ENCODE measurements around the gene UBTF.

The UBTF gene

GRCh38 chr17:44255915-44256314 lies 36.4 kb upstream of the UBTF start:
- H3K27me3 ChIP-seq (ENCODE audit: insufficient read depth, low read length): peaks cover 8% of the 10 kb centered on the region; the same call in 1 of the 2 replicates
- H2AFZ ChIP-seq (ENCODE audit: low read length): no peak overlapping the region
- H3K4me1 ChIP-seq (ENCODE audit: insufficient read depth, low read length, severe bottlenecking): no peaks in the 10 kb centered on the region
- no peak overlapping the region for H3K9ac ChIP-seq (ENCODE audit: low read length)
- no peaks in the 10 kb centered on the region for H4K20me1 ChIP-seq (ENCODE audit: insufficient read depth, low read length)
- H3K79me2 ChIP-seq (ENCODE audit: insufficient read depth, low read length): no peaks in the 10 kb centered on the region
- no peaks in the 10 kb centered on the region for H3K9me2 ChIP-seq (ENCODE audit: low read depth, low read length)
- H3F3A ChIP-seq (ENCODE audit: insufficient read depth, low read length): no peaks in the 10 kb centered on the region
- H3K9me3 ChIP-seq (ENCODE audit: low read length): no peaks in the 10 kb centered on the region
- no peak overlapping the region for H3K4me3 ChIP-seq (ENCODE audit: low read depth, low read length, poor library complexity, severe bottlenecking)
- no peak for TF ChIP-seq EZH2 (IDR thresholded peaks at IDR 0.05; ENCODE audit: borderline replicate concordance, low read length)
- TF ChIP-seq CTCF (IDR thresholded peaks at IDR 0.05; ENCODE audit: low read length): no peak
- no peak overlapping the region for H3K4me2 ChIP-seq (ENCODE audit: low read length)
- no peak overlapping the region for H3K27ac ChIP-seq (ENCODE audit: low read depth, low read length, poor library complexity, severe bottlenecking)
- H3K36me3 ChIP-seq (ENCODE audit: insufficient read depth, low read length): no peaks in the 10 kb centered on the region

GRCh38 chr17:44254361-44255095 lies 35.1 kb upstream of the UBTF start:
- Histone ChIP-seq H3F3A (ENCODE audit: insufficient read depth, low read length) (no peaks in the 10 kb centered on the region), H4K20me1 (ENCODE audit: insufficient read depth, low read length) (no peaks in the 10 kb centered on the region), H3K4me2 (ENCODE audit: low read length) (no peak overlapping the region), H3K27ac (ENCODE audit: low read depth, low read length, poor library complexity, severe bottlenecking) (no peak overlapping the region), H3K4me1 (ENCODE audit: insufficient read depth, low read length, severe bottlenecking) (no peaks in the 10 kb centered on the region), H3K36me3 (ENCODE audit: insufficient read depth, low read length) (no peaks in the 10 kb centered on the region), H3K4me3 (ENCODE audit: low read depth, low read length, poor library complexity, severe bottlenecking) (no peak overlapping the region), H2AFZ (ENCODE audit: low read length) (no peak overlapping the region), H3K27me3 (ENCODE audit: insufficient read depth, low read length) (peaks cover 8% of the 10 kb centered on the region), H3K9me2 (ENCODE audit: low read depth, low read length) (no peaks in the 10 kb centered on the region), H3K79me2 (ENCODE audit: insufficient read depth, low read length) (no peaks in the 10 kb centered on the region), H3K9me3 (ENCODE audit: low read length) (no peaks in the 10 kb centered on the region), H3K9ac (ENCODE audit: low read length) (no peak overlapping the region)
- TF ChIP-seq CTCF (IDR thresholded peaks at IDR 0.05; ENCODE audit: low read length) (no peak), EZH2 (IDR thresholded peaks at IDR 0.05; ENCODE audit: borderline replicate concordance, low read length) (no peak)

- H3K4me1 ChIP-seq (ENCODE audit: insufficient read depth, low read length, severe bottlenecking): no peaks in the 10 kb centered on the region
These were observed 33.5 kb upstream of the UBTF start for GRCh38 chr17:44253006-44253405.

More at GRCh38 chr17:44253006-44253405, 33.5 kb upstream of the UBTF start:
- Histone ChIP-seq H3K9me2 (ENCODE audit: low read depth, low read length) (no peaks in the 10 kb centered on the region), H3K4me3 (ENCODE audit: low read depth, low read length, poor library complexity, severe bottlenecking) (no peak overlapping the region), H3K9ac (ENCODE audit: low read length) (no peak overlapping the region), H3K9me3 (ENCODE audit: low read length) (no peaks in the 10 kb centered on the region), H4K20me1 (ENCODE audit: insufficient read depth, low read length) (no peaks in the 10 kb centered on the region), H3F3A (ENCODE audit: insufficient read depth, low read length) (no peaks in the 10 kb centered on the region), H3K27me3 (ENCODE audit: insufficient read depth, low read length) (peaks cover 8% of the 10 kb centered on the region), H3K36me3 (ENCODE audit: insufficient read depth, low read length) (no peaks in the 10 kb centered on the region), H3K79me2 (ENCODE audit: insufficient read depth, low read length) (no peaks in the 10 kb centered on the region), H3K4me2 (ENCODE audit: low read length) (no peak overlapping the region), H2AFZ (ENCODE audit: low read length) (no peak overlapping the region), H3K27ac (ENCODE audit: low read depth, low read length, poor library complexity, severe bottlenecking) (no peak overlapping the region)
- no peak for TF ChIP-seq CTCF (IDR thresholded peaks at IDR 0.05; ENCODE audit: low read length)
- TF ChIP-seq EZH2 (IDR thresholded peaks at IDR 0.05; ENCODE audit: borderline replicate concordance, low read length): no peak
